HUDEP-2 (cell line): ENCODE results near the gene RASSF7.

Experiments used
- DNase-seq, 76 experiments: peaks; one replicate each; lab custom pipeline; 2025; ENCODE audit not compliant: unreplicated experiment in 76 of 76; lab: John Stamatoyannopoulos, UW

The RASSF7 gene

DNA sequence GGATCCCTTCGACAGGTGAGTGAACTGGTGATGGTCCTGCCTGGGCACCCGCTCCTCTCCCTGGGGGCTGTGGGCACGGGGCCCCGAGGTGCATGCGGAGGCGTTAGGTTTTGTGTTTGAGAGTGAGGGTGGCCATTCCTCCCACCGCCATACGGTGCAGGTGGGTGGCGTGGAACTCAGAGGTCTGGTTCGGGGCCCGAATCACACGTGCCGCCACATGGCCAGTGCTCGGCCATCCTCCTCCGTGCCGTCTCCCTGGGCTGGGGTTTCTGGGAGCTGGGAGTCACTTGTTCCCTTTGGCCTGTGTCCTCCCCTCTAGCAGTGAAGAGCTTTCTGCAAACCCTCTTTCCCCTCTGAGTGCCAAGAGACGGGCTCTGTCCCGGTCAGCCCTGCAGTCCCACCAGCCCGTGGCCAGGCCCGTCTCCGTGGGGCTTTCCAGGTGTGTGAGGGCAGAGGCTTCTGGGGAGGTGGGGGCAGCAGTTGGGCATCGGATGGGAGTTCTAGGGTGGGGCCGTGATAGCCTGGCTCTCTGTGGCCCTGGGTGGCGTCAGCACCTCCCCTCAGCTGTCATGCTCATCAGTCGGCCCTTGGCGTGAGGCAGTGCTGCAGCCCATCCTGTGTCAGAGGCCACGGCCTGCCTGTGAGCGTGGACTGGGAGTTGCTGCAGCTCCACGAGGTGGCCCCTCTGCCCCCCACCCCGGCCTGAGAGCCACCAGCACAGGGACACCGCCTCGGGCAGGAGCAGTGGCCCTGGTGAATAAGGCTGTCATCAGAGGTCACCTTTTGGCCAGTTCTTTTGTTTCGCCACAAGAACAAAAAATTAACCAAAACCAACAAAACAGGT lies 44.7 kb downstream of the RASSF7 start:
- peak in 1 of 76 experiments; percentile 12 for DNase-seq

DNA sequence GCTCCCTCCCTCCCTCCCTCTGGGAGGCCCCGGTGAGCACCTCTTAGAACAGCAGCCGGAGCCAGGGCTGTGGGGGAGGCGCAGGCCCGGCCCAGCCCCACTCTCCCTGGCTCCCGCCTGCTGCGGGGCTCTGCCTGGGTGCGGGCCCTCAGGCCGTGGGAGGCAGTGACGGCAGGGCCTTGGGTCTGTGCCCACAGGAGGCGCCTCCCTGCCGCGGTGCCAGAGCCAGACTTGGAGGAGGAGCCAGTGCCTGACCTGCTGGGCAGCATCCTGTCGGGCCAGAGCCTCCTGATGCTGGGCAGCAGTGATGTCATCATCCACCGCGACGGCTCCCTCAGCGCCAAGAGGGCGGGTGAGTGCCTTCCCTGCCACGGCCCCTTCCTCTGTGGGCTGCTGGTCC lies 45.5 kb downstream of the RASSF7 start:
- peak in 72 of 76 experiments; percentile 24 to 94 (median 79) for DNase-seq

DNA sequence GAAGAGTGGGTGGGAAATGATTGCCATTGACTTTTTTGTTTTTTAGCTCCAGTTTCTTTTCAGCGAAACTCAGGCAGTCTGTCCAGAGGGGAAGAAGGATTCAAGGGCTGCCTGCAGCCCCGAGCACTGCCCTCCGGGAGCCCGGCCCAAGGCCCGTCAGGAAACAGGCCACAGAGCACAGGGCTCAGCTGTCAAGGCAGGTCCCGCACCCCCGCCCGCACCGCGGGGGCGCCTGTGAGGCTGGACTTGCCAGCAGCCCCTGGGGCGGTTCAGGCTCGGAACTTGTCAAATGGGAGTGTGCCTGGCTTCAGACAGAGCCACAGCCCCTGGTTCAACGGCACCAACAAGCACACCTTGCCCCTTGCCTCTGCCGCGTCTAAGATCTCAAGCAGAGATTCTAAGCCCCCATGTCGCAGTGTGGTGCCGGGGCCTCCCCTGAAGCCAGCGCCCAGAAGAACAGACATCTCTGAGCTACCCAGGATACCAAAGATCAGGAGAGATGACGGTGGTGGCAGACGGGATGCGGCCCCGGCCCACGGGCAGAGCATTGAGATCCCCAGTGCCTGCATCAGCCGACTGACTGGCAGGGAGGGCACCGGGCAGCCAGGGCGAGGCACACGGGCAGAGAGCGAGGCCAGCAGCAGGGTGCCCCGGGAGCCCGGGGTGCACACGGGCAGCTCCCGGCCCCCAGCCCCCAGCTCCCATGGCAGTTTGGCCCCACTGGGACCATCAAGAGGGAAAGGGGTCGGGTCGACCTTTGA lies 46.4 kb downstream of the RASSF7 start:
- DNase-seq = no peak

DNA sequence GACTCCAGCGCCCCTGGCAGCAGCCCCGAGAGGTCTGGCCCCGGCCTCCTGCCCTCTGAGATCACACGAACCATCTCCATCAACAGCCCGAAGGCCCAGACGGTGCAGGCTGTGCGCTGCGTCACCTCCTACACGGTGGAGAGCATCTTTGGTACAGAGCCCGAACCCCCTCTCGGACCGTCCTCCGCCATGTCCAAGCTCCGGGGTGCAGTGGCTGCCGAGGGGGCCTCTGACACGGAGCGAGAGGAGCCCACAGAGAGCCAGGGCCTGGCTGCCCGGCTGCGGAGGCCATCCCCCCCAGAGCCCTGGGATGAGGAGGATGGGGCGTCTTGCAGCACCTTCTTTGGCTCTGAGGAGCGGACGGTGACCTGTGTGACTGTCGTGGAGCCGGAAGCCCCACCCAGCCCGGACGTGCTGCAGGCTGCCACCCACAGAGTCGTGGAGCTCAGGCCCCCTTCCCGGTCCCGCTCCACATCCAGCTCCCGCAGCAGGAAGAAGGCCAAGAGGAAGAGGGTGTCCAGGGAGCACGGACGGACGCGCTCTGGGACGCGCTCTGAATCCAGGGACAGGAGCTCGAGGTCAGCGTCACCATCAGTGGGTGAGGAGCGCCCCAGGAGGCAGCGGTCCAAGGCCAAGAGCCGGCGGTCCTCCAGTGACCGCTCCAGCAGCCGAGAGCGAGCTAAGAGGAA lies 47.3 kb downstream of the RASSF7 start:
- DNase-seq = no peak

DNA sequence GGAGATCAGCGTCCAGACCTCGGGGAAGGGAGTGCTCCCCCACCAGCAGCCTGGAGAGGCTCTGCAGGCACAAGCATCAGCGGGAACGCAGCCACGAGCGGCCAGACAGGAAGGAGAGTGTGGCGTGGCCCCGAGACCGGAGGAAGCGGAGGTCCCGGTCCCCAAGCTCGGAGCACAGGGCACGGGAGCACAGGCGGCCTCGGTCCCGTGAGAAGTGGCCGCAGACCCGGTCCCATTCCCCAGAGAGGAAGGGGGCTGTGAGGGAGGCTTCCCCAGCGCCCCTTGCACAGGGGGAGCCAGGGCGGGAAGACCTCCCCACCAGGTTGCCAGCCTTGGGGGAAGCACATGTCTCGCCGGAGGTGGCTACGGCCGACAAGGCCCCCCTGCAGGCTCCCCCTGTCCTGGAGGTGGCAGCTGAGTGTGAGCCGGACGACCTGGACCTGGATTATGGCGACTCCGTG lies 48.1 kb downstream of the RASSF7 start:
- no peak for DNase-seq

DNA sequence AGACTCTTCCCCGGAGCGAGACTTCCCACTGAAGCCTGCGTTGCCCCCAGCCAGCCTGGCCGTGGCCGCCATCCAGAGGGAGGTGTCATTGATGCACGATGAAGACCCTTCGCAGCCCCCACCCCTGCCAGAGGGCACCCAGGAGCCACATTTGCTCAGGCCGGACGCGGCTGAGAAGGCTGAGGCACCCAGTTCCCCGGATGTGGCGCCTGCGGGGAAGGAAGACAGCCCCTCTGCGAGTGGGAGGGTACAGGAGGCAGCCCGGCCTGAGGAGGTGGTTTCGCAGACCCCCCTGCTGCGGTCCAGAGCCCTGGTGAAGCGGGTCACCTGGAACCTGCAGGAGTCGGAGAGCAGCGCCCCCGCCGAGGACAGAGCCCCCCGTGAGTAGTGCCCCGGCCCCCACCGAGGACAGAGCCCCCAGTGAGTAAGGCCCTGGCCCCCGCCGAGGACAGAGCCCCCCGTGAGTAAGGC lies 48.6 kb downstream of the RASSF7 start:
- DNase-seq = no peak

DNA sequence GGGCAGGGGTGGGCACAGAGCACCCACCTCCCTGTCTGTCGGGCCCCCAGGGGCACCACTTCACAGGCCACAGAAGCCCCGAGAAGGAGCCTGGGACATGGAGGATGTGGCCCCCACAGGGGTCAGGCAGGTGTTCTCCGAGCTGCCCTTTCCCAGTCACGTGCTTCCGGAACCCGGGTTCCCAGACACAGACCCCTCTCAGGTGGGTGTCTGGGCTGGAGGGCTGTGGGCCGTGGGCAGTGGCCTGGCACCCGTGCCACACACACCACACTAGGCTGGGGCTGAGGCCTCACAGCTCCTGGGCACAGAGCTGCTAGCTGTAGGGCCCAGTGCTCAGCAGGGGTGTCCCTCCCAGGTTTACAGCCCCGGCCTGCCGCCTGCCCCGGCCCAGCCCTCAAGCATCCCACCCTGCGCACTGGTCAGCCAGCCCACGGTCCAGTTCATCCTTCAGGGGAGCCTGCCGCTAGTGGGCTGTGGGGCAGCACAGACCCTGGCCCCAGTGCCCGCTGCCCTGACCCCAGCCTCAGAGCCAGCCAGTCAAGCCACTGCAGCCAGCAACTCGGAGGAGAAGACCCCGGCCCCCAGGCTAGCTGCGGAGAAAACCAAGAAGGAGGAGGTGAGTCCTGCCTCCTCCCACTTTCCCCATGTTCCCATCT lies 49.5 kb downstream of the RASSF7 start:
- no peak for DNase-seq

DNA sequence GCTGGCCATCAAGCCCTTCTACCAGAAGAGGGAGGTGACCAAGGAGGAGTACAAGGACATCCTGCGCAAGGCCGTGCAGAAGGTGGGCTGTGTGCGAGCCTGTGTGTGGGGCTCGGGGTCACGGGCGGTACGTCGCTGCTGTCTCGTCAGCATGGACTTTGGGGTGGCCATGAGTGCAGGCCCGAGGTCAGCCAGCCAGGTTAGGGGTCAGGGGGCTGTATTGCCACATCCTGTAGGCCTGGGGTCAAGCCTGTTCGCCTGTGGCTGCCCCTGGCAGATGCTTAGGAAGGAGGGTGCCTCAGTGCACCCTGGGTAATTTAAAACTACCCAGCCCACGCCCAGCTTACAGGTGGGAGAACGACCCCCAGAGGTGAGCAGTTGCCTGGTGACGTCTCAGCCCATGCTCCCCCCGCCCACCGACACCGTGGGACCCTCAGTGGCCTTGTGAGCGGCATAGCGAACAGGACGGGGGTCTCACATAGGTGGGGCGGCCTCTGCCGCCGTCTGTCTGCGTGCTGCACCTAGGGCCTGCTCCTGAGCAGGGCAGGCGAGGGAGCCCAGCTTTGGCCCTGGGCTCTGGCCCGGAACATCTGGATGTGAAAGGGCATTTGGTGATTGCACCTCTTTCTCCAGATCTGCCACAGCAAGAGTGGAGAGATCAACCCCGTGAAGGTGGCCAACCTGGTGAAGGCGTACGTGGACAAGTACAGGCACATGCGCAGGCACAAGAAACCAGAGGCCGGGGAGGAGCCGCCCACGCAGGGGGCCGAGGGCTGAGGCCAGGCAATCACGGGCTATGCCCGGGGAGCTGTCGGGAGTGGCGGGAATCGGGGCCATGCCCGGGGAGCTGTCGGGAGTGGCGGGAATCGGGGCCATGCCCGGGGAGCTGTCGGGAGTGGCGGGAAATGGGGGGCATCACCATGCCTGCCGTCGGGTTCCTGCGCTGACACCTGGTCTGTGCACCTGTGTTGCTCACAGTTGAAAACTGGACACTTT lies 50.5 kb downstream of the RASSF7 start:
- DNase-seq = no peak

DNA sequence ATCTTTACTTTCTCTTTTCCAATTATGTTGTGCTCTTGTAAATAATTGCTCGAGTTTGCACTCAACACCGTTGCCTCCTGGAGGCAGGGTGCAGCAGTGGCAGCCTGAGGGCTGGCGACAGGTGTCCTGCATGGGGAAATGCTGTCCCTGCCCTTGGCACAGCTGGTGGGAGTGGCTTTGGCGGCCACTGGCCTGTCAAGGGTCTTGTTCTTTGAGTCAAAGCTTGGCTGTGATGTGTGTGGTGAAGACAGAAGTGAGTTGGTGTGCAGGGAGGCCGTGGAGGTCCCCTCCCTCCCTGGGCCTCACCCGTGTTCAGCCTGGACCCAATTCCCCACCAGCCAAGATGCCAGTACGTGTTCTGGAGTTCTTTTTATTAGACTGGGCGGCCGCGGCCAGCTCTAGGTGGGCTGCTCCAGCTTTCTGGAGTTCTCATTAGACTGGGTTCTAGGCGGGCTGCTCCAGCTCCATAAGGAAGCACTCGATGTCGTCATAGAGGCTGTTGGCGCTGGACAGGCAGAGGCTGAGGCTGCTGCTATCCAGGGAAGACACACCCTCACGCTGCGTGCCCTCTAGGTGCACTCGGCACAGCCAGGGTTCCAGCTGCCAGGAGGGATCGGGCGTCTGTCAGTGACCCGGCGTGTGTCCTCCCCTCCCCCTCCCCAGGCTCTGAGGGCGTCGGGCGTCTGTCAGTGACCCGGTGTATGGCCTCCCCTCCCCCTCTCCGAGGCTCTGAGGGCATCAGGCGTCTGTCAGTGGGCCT lies 51.6 kb downstream of the RASSF7 start:
- DNase-seq = peak in 37 of 76 experiments; percentile 2 to 55 (median 22)

DNA sequence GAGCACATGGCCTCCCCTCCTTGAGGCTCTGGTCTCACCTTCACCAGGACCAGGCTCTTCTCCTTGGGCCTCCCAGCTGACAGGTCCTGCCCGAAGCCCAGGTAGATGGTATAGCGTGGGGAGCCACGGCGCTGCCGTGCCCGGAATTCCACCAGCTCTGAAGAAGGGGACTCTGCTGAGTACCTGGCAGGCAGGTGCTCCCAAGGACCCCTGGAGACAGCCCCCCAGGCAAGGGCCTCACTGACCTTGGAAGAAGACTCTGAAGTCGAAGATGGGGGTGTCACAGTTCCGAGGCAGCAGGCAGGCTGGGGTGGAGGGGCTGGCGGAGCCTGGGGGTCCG lies 52.2 kb downstream of the RASSF7 start:
- DNase-seq = no peak

DNA sequence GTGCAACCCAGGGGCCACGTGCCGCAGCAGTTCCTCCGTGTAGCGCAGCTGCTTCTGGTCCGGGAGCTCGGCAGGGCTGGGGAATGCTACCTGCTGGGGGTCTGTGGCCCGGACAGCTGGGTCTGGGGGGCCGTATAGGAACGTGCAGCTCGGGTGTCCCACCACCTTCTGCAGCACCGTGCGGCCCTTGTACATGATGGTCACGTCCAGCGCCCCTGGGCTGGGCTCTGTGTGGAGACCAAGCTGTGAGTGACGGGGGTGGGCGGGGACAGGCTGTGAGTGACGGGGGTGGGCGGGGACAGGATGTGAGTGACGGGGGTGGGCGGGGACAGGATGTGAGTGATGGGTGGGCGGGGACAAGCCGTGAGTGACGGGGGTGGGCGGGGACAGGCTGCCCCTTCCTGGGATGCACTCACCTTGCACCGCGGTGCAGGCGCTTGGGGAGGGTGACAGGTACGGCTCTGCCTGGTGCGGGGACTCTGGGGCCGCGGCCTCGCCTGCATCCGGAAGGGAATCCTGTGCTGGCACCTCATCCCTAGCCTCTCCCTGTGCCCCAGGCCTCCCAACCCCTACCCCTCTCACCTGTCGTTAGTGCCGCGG lies 52.7 kb downstream of the RASSF7 start:
- DNase-seq = peak in 62 of 76 experiments; percentile 6 to 86 (median 68)
